Lung microvascular endothelial cell (primary cell): Measurements from ENCODE around the gene DNPH1. TPM values are rescaled to one million over a fixed set of nuclear protein-coding genes. Genes with fewer than 3 reads are reported as not detected.

Experiments
- DNase-seq, 2 donors: peaks; one replicate each; pipeline versions ENCODE4 v3.0.0 to v3.0.0-alpha.2; 2010; ENCODE audit warnings: low read depth in 2 of 2
- total RNA-seq: library from RNA; depleted of rRNA; stranded (reverse); fragments of >200 nt; gene quantifications from 2 replicates; pipeline ENCODE4 v1.2.1, GENCODE V29; 2014

DNPH1 gene
- total RNA-seq, 1 donor from 2014 or later = 26.8 TPM

DNA sequence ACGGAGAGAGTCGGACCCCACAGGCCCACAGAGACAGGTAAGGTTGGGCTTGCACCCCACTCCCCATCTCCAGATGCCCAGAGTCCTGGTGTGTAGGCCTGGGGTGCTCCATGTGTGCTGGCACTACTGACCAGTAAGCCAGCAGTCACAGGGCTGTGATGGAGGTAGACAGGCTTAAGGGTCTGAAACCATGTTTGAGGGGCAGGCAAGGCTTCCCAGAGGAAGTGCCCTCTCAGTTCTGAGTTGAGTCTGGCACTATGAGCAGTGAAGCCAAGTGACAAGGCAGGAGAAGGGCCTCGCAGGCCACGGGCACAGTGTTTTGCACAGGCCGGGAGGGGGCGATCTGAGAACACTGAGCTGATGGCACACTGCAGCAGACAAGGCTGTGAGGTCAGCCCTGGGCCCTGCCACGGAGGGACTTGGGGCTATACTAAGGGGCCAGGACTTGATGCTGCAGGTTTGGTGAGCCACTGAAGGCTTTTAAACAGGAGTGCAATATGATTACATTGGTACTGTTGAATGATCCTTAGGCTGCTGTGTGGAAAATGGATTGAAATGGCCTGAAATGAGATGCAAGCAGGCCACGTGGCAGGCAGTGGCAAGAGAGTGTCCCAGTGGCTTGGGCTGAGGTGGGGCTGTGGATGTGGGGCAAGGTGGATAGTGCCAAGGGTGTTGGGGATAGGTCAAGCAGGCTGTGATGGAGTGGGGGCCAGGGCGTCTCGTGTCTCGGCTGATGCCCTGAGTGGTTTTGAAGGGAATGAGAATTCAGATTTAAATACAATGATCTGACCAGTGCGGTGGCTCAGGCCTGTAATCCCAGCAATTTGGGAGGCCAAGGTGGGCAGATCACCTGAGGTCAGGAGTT is 34.3 kb upstream of the DNPH1 start:
- peak; percentile 69 to 82 for DNase-seq

DNA sequence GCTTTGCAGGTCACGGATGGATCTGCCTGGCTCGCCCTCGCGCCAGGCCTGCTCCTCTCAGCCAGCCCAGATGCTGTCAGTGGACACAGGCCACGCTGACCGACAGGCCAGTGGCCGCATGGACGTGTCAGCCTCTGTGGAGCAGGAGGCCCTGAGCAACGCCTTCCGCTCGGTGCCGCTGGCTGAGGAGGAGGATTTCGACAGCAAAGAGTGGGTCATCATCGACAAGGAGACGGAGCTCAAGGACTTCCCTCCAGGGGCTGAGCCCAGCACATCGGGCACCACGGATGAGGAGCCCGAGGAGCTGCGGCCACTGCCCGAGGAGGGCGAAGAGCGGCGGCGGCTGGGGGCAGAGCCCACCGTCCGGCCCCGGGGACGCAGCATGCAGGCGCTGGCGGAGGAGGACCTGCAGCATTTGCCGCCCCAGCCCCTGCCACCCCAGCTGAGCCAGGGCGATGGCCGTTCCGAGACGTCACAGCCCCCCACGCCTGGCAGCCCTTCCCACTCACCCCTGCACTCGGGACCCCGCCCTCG is 33.6 kb upstream of the DNPH1 start:
- DNase-seq = no peak

DNA sequence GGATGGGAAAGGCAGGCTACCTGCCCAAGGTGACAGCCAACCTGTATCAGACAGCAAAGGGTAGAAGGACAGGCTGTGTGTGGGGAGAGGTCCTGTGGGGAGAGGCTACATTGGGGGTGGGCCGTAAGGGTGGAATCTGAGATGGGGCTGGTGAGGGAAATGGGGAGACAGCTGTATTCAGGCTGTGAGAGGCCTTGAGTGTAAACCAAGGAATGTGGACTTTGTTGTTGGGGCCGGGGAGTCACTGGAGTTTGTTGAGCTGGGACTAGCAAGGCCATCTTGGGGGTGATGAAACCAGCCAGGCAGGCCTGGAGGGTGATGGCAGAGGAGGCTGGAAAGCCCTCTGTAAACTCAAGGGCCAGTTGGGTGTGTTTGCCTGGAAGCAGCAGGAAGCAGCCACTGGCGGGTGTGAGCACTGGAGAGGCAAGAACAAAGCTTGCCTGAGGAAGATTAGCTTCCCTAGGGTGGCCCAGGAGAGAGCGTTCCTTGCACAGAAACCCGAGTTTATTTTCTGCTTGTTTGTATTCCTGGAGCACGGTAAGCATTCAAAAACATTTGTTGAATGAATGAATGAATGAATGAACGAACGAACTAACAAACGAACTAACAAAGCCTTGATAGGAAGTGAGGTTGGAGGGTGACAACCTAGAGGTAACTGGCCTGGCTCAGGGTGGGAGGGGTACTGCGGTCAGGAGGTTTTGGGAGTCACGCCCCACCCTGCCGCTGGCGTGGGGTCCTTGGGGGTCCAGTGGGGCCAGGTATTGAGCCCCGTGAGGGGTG is 32.9 kb upstream of the DNPH1 start:
- no peak for DNase-seq

DNA sequence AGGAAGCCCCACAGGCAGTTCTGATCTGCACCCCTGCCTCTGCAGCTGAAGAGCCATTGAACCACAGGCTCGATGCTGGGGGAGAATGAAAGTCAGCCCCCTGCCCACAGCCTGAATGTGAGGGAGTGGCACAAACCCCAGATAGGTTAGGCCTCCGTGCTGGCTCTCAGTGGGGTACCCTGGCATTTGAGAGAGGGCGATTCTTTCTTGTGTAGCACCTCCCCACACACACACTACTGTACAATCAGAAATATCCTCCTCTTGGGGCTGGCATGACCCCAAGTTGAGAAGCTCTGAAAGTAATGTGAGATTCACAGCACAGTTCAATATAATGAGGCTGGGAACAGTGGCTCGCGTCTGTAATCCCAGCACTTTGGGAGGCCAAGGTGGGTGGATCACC is 31.9 kb upstream of the DNPH1 start:
- DNase-seq = no peak

DNA sequence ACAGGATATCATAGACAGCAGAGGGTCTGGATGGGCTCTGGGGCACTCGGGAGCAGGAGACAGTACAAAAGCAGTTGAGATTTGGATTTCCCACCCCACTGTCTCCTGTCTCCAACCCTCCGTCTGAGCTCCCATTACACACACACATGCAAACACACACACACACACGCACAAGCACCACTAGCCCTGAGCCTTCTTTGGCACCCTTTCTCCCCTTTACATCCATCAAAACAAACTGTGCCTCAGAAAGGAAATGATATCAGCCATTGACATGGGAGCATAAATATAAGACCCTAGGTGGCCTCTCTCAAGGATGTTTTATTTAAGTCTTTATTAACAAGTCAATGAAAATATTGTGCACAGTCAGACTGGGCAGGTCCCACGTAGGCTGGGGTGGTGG is 31.5 kb upstream of the DNPH1 start:
- peak in 1 of 2 donors; percentile 47 for DNase-seq

DNA sequence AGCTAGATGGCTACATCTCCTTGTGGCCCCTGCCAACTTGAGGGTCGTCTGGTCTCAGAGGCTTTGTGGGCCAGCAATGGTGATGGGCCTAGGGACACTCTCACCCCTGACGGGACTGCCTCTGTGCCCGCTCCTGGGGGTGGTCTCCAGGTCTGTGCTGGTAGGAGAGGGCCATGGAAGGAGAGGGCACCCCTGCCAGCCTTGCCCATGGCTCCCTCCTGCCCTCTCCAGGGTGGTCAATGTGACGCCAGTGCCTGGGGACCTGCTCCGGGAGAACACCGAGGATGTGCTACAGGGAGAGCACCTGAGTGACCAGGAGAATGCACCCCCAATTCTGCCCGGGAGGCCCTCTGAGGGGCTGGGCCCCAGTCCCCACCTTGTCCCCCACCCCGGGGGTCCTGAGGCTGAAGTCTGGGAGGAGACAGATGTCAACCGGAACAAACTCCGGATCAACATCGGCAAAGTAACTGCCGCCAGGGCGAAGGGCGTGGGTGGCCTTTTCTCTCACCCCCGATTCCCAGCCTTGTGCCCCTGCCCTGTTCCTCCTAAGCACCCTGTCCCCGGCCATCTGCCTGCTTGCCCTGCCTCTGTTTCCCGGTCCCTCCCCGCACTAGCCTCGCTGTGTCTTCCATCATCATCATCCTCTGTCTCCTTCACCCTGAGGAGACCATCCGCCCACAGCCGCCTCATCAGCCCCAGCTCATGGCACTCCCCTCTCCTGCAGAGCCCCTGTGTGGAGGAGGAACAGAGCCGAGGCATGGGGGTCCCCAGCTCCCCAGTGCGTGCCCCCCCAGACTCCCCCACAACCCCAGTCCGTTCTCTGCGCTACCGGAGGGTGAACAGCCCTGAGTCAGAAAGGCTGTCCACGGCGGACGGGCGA is 29.8 kb upstream of the DNPH1 start:
- no peak for DNase-seq

DNA sequence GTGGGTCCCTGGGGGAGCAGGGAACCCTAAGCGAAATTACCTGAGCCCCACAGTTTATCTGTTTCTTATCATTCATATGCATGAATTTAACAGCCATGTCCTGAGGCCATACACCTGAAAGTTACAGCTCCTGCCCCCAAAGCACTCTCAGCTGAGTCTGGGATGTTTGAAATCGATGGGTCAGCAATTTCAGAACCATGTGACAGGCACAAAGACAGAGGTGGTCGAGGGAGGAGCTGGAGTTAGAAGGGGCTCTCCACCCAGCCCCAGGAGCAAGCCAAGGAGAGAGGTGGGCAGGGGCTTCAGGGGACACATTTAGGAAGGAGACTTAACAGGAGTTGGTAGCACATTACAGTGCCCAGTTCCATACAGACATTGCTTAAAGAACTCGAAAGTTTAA is 28.9 kb upstream of the DNPH1 start:
- DNase-seq = no peak

DNA sequence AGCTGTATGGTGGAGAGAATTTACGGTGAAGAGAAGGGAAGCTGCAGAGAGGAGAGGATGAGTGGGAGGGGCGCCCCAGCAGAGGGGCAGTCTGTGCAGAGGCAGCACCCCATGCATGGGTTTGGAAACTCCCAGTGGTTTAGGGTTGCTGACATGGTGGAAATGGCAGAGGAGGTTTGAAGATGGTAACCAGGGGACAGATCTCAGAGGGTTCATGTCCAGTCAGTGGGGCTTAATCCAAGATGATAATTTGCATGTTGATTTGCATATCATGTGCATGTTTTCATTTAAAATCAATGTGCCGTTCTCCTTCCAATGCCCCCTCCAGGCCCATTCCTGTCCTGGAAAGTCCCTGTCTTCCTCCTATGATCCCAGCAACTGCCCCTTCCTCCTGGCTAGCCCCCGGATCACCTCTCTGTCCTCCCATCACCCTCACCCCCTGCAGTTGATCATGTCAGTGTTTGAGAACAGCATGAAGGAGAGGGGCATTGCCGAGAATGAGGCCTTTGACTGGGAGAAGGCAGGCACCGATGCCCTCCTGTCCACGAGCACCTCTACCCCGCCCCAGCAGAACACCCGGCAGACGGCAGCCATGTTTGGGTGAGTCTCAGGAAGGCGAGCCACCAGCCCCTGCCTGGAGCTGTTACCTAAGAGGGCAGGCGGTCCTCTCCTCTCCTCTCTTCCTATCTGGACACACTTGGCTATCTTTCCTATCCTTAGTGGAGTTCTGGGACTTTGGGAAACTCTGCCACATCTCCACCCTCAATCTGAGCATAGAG is 28.3 kb upstream of the DNPH1 start:
- no peak for DNase-seq

DNA sequence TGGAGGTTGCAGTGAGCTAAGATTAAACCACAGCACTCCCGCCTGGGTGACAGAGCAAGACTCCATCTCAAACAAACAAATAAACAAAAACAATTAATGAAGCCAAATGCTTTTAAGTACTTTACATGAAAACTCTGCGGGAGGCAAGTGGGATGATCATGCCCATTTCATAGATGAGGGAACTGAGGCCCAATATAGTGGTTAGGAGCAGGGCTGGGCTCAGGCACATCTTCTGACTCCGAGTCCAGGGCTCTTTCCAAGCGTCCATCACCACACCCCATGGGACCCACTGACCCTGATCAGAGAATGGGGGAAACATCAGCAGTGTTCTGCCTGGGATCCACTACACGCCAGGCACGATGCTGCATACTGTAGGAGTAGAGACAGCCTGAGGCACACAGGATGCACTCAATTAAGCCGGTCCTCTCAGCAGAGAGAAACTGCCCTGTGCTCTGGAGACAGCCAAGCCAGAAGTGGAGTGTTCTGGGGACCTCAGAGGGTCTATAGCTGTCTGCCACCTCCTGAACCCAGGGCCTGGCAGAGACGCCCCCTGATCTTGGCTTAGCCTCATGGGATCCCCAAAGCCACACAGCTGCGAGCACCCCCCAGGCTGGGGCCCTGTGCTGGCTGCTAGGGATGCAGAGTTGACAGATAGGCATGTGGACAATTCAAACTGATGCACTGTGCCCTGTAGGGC is 27.5 kb upstream of the DNPH1 start:
- DNase-seq = no peak

DNA sequence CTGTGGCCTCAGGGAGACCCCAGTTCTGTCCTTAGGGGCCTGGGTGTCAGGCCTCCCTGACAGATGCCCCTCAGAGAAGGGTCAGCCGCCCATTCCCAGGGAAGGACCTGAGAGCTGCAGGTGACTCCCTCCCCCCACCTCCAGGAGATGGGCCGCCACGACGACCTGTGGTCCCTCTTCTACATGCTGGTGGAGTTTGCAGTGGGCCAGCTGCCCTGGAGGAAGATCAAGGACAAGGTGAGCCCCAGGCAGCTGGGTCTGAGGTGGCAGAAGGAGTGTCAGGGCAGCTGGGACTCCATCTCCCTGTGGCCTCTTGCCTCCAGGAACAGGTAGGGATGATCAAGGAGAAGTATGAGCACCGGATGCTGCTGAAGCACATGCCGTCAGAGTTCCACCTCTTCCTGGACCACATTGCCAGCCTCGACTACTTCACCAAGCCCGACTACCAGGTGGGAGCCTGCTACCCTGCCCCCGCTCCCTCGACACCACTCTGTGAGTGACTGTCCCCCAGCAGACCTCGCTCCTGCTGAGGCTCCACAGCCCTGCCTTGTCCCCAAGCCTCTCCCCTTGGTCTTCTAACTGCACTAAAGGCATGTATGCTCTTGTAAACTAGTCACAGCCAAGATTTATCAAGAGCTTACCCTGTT is 26.2 kb upstream of the DNPH1 start:
- no peak for DNase-seq

DNA sequence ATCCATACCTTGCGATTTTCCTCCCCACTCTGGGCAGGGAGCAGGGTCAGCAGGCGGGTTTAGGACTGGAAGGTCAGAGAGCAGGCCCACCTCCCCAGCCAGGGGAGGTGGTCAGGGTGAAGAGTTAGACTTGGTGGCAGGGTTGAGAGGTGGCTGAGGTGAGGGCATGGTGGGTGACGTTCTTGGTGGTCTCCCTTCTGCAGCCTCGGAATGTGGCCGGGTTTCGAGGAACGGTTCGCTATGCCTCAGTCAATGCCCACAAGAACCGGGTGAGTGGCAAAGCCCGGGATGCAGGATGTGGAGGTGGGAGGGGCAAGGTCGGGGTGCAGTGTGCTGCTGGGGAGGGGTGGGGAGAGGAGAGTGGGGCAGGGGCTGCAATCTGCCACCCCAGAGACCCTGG is 25.6 kb upstream of the DNPH1 start:
- no peak for DNase-seq

DNA sequence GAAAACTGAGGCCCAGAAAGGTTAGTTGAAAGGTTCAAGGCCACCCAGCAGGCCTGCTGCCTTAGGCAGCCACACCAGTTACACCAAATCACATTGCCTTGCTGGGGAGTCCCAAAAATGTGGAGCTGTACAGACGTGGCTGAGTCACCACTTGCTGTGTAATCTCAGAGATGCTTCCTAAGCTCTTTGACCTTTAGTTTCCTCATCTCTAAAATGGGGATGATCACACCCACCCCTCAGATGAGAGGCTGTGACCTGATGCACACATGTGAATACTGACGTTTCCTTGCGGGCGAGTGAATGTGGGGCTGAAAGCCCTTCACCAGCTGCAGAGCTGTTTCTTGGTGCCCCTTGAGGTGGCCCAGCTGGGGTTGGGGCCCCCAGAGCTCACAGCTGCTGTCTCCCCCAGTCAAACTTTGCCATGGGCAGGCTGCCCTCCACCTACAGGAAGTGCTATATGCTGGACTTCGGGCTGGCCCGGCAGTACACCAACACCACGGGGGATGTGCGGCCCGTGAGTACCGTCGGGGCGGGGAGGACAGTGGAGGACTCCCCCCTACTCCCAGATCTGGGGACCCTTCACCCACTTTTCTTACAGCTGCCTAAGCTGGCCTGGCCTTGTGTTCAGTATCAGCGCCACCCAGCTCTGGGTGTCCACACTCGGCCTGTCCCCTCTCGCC is 25.0 kb upstream of the DNPH1 start:
- no peak for DNase-seq

DNA sequence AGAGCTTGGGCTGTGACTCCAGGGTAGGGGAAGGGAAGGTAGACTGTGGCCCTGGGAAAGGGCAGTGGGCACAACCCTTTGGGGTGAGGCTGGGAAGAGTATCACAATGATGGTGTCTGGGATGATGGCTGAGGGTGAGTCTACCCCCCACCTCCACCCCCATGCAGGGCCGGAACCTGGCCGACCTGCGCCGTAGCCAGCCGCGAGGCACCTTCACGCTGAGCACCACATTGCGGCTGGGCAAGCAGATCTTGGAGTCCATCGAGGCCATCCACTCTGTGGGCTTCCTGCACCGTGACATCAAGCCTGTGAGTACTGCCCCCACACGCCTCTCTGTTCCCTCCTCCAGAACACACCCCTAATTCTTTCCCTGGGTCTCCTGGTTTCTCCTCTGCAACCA is 24.1 kb upstream of the DNPH1 start:
- DNase-seq = no peak

DNA sequence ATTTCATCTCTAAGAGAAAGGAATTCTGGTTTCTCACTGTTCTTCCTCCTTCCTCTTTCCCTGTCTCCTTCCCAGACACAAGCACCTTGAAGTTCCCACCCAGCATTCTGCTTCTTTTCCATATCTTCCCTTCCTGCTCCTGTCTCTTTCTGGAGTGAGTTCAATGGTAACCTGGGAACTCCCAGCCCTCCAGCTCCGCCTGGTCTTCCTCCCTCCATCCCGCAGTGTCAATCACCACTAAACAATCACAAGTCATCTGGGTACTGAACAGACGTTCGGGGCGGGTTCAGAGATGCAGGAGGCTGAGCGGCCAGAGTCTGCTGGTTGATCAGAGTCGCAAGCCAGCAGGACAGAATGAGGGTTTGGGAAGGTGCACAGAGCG is 21.7 kb upstream of the DNPH1 start:
- DNase-seq = no peak

DNA sequence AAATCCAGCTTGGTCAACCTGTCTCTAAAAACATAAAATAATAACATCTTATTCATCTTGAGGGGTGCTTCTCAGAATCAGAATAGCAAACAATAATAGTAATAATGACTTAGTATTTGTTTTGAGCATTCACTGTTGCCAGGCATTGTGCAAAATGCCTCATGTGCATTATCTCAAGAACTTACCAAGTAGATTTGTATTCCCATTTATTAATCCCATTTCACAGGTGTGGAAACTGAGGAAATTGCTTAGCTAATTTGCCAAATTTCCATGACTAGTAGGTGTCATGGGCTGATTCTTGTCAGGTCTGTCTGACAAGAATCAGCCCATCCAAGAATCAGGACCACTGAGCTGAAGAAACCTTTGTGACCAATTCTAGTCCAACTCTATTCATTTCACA is 19.5 kb upstream of the DNPH1 start:
- no peak for DNase-seq

DNA sequence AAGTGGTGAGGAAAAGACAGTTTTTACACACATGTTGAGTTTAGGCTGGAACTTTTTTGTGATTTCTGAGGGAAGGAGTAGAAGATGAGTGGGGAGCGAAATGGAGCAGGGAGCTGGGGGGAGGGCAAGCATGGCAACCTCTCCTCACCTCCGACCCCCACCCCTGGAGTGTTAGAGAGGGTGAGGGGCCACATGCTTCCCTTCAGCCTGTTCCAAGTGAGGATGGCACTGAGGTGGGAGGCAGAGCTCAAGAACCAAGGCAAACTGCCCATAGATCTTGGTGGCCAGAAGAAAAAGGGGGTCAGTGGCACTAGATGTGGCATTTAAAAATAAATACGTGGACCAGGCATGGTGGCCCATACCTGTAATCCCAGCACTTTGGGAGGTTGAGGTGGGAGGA is 18.8 kb upstream of the DNPH1 start:
- no peak for DNase-seq

DNA sequence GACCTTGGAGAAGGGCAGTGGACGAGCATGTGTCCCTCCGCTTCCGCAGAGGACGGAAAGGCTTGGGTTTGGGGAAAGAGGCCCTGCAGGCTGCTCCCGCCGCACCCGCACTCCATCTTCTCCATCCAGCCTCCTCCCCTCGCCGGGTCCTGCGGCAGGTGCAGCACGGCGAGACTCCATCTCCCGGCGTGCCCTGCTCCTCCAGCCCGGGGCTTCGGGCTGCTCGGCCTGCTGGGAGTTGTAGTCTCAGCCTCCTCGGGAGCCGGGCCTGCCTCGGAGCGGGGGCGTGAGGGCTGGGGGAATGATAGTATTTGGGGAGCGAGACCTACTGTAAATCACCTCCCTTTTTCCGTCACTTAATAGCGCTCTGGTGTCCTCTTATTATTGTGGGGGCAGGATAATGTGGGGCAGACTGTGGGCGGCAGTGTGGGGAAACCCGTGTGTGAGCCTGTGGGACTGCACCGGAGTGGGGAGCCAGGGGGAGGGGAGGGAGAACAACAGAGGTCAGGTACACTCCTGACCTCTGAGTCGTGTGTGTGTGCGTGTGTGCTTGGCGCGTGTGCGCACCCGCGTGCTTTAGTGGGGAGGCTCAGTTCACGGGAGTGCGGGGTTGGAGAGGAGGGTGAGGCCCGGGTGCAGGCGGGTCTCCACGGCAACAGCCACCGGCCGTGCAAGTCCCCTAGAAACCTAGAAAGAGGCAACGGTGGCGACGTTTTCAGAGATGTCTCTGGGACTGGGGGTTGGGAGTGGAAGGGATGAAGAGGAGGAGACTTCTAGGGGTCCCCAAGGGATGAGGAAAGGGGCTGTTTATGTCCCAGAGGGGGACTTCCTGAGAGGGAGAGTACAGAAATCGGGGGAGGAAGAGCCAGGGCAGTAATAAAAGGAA is 18.1 kb upstream of the DNPH1 start:
- peak; percentile 37 to 69 for DNase-seq
